ENCODE results near the gene TXNDC2. TPM values are rescaled to one million over a fixed set of nuclear protein-coding genes. Genes with fewer than 3 reads are reported as not detected.

Gene TXNDC2
- total and polyA plus RNA-seq, 9 of the 15 experiments (the other 6 are each of a cell fraction or from before 2014, with no cell fraction given), result 1.2 to 4.9 (median 2.3) TPM

GRCh38 chr18:9845256-9845655 lies 40.5 kb upstream of the TXNDC2 start:
- H3K27ac ChIP-seq (ENCODE audit: extremely low read depth, low read depth, low read length), result no peak overlapping the region
- no peaks in the 10 kb centered on the region for H3K27me3 ChIP-seq (ENCODE audit: control insufficient read depth in 2 of 2, insufficient read depth in 2 of 2, low read length in 2 of 2)
- no peaks in the 10 kb centered on the region for H3K9me3 ChIP-seq (replicated peaks; ENCODE audit: control insufficient read depth, insufficient read depth, low read depth, low read length)
- in situ Hi-C loops (cut with MboI) (no loop called here), intact Hi-C loops (cut with micrococcal nuclease) (no loop called here)
- FAIRE-seq (no peak), DNase-seq (ENCODE audit: extremely low read depth in 1 of 4, low spot score in 3 of 4) (no peak), ATAC-seq (no peak)
- ChIA-PET POLR2A (interaction anchor here (0.6 to 2.9 kb wide), 8 partner anchors 12 to 79 kb away, joined by 3 to 13 read pairs (median 3); no protein-coding TSS in a partner anchor), CTCF (ENCODE audit: low intra/inter-chr PET ratio) (no interaction called here)
- H3K9ac ChIP-seq (ENCODE audit: insufficient read depth in 1 of 2, low read depth in 2 of 2, low read length in 2 of 2), result no peak overlapping the region
- peaks cover 5% of the 10 kb centered on the region; the same call in 1 of the 3 replicates for H3K79me2 ChIP-seq (ENCODE audit: control insufficient read depth, insufficient read depth, low read length)
- H3K9me1 ChIP-seq (ENCODE audit: control insufficient read depth, insufficient read depth, low read length), result no peaks in the 10 kb centered on the region
- BruUV-seq (replicated peaks), result no TSS peak
- H3K36me3 ChIP-seq (ENCODE audit: control insufficient read depth, insufficient read depth, low read length), result peaks cover 24% of the 10 kb centered on the region
- no peak for TF ChIP-seq DMBX1 (CRISPR knock-in tag; IDR thresholded peaks at IDR 0.05; ENCODE audit: borderline replicate concordance)
- TF ChIP-seq FOXA3 (CRISPR knock-in tag; conservative IDR thresholded peaks at IDR 0.05 in 1 of 2, IDR thresholded peaks at IDR 0.05 in 1 of 2), result 0 out of 4 replicates have a peak, but pooled peaks of 1 of the 2 experiments have one; percentile 4
- TF ChIP-seq MEIS2 (IDR thresholded peaks at IDR 0.05; ENCODE audit: partially characterized antibody), result peak; percentile 83
- TF ChIP-seq GABPA (tag; conservative IDR thresholded peaks at IDR 0.05; ENCODE audit: low read depth), result no peak
- no peak for TF ChIP-seq FUS (optimal IDR thresholded peaks at IDR 0.05; ENCODE audit: low read depth, low read length)
- TF ChIP-seq, protein P1, sequence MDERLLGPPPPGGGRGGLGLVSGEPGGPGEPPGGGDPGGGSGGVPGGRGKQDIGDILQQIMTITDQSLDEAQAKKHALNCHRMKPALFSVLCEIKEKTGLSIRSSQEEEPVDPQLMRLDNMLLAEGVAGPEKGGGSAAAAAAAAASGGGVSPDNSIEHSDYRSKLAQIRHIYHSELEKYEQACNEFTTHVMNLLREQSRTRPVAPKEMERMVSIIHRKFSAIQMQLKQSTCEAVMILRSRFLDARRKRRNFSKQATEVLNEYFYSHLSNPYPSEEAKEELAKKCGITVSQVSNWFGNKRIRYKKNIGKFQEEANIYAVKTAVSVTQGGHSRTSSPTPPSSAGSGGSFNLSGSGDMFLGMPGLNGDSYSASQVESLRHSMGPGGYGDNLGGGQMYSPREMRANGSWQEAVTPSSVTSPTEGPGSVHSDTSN (CRISPR knock-in tag; IDR thresholded peaks at IDR 0.05; ENCODE audit: low read depth), result no peak
- TF ChIP-seq, protein P1 (tag; conservative IDR thresholded peaks at IDR 0.05; ENCODE audit: low read depth), result peak; percentile 85
- WGBS (ENCODE audit: insufficient coverage, low coverage, missing lambda C conversion rate), result 59% methylated on average over 3 of the region's 3 CpGs
- no peak overlapping the region for H3K4me2 ChIP-seq (ENCODE audit: insufficient read depth, low read length)
- H2AFZ ChIP-seq (ENCODE audit: low read depth, low read length), result no peak overlapping the region
- no peaks in the 10 kb centered on the region for H4K20me1 ChIP-seq (replicated peaks; ENCODE audit: control insufficient read depth, insufficient read depth, low read length)
- H3K4me1 ChIP-seq (replicated peaks in 1 of 2; ENCODE audit: control insufficient read depth in 2 of 2, insufficient read depth in 2 of 2, low read length in 2 of 2), result peaks cover 11 to 41% of the 10 kb centered on the region in 2 experiments
- H3K4me3 ChIP-seq, result no peak overlapping the region

Measured in K562 (cell line).